ENCODE results near the gene SULT1A1.
"Not testable (repeated sequence)": the region's sequence is repeated elsewhere in the genome, so short reads cannot be mapped to it uniquely, and the experiment has no call there.

Gene SULT1A1

DNA sequence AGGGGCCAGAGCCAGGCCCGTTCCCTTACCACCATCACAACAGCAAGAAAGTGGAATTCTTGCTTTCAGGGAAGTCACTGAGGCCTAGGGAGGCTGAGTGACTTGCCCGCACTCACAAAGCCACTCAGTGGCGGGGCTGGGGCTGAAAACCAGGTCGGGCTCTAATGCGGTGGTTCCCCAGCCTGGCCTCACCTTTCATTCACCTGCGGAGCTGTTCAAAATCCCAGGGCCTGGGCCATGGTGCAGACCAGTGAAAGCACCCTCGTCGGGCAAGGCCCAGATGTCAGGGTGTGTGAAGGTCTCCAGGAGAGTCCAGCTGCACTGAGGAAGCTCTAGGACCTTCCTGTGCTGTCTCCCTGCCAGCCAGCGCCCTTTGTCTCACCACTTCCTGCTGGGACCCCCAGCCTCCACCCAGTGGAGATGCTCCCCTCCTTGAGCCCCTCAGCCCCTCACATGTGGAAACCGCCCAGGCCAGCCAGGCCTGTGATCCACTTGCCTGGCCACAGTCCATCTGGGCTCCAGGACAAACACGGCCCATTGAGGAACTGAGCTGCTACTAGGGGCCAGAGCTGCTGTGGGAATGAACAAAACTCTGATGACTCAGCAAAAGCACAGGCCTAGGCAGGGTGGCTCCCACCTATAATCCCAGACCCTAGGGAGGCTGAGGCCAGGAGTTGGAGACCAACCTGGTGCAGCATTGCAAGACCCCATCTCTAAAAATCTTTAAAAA, 812 bp downstream of the SULT1A1 start:
- DNase-seq (ENCODE audit: low spot score) = not testable (repeated sequence)

DNA sequence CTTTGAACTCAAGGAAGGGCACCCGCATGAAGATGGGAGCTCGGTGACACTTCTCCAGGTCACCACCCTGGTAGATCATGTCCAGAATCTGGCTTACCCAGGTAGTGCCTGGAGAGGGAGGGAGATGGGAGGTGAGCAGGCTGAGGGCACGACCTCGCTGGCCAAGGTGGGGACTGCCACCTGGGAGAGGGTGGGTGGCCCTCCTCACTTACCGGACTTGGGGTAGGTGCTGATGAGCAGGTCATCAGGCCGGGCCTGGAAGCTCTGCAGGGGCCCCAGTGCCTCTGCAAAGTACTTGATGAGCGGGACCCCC, 1.4 kb downstream of the SULT1A1 start:
- not testable (repeated sequence) for DNase-seq (ENCODE audit: low spot score)

DNA sequence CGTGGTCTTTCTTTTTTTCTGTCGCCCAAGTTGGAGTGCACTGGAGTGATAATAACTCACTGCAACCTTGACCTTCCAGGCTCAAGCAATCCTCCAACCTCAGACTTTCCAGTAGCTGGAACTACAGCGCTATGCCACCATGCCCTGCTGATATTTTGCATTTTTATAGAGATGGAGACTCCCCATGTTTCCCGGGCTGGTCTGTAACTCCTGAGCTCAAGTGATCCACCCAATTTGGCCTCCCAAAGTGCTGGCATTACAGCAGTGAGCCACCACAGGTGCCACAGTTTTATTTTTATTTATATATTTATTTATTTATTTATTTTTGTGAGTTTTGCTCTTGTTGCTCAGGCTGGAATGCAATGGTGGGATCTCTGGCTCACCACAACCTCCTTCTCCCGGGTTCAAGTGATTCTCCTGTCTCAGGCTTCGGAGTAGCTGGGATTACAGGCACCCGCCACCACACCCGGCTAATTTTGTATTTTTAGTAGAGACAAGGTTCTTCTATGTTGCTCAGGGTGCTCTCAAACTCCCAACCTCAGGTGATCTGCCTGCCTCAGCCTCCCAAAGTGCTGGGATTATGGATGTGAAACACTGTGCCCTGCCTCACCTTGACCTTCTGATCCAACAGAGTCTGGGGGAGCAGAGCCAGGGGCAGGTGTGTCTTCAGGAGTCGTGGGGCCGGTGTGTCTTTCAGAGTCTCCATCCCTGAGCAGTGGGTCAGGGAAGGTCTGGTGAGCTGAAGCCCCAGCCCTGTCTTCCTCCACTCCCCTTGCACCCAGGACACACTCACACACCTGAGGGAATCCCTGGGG, 2.0 kb downstream of the SULT1A1 start:
- not testable (repeated sequence) for DNase-seq (ENCODE audit: low spot score)

DNA sequence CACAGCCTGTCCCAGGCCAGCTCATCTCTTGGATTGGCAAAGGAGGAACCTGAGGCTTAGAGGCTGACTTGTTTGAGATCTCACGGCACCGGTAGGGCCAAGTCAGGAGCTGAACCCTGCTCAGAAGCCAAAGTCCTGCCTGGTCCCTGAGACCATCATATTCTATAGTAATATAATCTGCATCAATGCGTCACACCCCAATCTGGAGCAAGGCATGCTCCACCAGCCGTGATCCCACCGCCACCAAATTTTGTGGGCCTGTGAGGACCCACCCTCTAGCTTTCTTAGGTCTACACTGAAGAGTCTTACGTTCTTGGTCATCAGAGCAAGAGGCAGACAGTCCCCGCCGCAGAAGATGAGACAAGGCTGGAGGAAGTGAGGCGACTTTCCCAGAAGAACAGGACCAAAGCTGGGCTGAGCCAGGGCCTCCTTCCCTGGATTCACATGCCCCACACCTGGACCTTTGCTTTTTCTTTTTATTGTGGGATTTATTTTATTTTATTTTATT, 2.7 kb downstream of the SULT1A1 start:
- DNase-seq (ENCODE audit: low spot score) = no peak

DNA sequence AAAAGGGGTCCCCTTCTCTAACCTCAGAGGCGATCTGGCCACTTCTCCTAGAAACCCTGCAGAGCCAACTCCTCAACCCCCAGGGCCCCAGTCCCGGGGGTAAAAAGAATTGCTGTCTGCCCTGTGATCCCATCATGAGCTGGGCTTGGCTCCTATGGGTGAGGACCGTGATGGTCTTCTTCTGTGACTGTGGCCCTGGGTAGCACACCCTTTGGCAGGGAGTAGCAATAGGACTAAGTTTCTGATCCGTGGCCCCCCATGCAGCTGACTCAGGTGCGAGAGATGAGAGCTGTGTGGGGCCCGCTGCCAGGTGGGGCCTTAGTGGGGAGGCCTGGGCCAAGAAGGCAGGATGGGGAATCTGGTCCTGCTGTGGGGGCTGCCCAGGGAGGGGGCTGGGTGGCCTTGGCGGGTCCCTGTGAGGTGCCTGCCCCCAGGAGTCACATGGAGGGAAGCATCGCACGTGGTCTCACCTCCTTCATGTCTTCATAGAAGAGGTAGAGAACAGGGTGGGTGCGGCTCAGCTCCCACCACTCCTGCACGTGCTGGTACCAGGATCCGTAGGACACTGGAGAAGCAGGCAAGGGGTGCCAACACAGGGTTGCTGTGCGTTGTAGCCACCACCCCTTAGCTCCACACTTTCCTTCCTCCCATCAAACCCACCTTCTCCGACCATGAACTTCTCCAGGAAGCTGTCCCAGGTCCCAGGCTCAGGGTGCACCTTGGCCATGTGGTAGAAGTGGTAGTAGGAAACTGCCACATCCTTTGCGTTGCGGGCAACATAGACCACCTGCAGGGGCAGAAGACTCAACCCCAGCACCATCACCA, 3.3 kb downstream of the SULT1A1 start:
- DNase-seq (ENCODE audit: low spot score) = no peak

DNA sequence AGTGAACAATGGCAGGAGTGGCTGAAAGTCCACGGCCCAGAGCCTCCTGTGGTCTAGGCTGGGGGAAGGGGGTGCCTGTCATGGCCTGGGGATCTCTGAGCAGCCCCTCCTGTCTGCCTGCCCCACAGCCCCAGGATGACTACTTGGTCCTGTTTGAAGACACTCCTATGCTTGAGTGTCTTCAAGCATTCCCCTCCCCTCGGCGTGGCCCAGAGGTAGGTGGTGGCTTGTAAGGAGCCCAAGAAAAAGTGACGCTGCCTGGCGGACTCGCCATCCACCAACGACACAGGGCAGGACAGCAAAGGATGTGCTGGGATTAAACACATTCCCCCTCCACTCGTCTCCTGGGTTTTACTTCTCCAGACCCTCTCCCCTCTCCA, 5.7 kb downstream of the SULT1A1 start:
- no peak for DNase-seq (ENCODE audit: low spot score)

DNA sequence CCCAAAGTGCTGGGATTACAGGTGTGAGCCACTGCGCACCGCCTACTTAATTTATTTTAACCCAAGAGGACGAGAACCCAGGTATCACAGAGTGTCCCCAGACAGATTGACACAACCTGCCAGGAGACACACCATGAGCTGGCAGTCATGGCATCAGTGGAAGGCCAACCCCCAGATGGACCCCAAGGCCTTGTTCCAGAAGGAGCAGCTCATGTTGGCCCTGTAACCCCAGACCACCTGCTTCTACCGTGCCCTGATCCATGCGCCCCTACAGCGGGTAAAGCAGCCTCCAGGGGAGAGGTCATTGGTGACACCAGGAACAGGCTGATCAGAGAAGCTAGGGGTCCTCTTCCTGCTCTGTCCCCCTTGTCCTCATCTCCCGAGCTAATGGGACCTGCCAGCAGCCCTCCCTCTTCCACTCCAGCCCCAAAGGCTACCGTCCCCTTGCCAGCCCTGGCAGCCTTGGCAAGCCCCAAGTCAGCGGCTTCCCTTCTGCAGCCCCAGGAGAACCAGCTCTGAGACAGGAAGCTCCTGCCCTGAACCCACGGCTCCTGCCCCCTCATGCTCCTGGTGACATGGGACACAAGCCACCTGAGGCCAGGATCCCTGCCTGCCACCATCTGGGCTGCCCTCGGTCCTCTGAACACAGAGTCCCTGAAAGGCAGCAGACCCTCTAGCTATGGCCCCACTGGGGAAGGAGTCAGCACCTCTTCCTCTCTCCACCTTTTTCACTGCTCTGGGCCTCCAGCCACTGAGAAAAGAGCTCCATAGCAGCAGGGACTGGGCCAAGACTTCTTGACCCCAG, 6.3 kb downstream of the SULT1A1 start:
- DNase-seq (ENCODE audit: low spot score) = no peak

DNA sequence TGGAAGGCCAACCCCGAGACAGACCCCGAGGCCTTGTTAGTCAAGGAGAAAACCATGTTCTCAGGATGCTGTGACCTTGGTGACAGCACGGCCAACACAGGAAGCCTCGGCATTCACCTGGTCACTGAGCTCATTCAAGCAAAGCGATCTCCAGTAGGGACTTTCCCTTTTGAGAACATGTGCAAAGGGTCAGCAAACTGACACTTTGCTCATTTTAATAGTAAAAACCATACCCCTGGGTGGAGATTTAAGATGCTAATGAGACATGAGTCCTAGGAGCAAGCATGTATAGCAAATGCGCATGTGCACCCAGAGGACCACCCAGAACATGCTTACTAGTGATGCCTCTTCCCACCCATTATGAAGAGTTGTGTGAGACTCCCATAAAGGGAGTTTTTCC, 7.3 kb downstream of the SULT1A1 start:
- no peak for DNase-seq (ENCODE audit: low spot score)

DNA sequence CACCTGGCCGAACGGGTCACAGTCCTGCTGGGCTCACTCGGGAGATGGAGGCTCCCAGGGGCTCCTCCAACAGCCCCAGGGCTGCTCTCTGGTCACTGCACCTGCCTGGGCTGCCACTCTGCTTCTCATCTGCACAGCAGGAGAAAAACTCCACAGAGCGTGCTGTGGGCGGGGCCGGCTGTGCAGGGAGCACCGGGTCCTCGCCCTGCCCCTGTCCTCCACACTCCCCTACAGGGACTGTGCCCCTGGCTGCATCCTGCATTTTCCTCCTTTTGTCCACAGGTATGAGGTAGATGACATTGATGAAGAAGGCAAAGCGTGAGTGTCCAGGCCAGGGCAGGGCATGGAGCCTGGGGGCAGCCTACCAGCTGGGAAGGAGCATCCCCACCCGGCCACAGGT, 7.8 kb downstream of the SULT1A1 start:
- not testable (repeated sequence) for DNase-seq (ENCODE audit: low spot score)

DNA sequence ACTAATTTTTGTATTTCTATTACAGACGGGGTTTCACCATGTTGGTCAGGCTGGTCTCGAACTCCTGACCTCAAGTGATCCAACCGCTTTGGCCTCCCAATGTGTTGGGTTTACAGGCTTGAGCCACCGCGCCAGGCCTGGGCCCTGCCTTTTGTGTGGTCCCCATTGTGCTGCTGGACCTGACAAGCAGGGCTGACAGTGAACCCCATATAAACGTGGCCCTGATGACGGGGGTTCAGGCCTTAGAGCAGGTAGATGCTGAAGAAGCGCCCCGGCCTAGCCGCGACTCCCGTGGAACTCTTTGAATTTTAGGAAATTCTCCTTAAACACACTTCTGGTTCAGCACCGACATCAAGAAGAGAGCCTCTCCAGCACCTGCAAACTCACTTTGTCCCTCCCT, 8.3 kb downstream of the SULT1A1 start:
- not testable (repeated sequence) for DNase-seq (ENCODE audit: low spot score)

DNA sequence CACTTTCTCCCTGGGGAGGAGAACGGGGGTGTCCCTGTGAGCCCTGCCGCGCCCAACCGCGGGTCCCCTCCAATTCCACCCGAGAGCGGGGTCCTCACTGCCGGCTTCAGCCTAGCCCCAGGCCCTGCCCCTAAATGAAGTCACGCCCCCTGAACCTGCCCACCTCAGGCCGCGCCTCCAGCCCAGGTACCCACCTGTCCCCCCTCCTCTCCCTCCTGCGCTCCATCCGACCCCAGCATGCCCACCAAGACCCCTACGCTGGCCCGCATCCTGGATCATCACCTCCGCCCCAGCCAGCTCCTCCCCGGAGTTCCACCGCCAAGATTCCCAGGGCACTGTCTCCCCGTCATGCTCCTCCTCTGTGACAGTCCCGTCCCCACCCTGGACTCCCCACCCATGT, 8.9 kb downstream of the SULT1A1 start:
- not testable (repeated sequence) for DNase-seq (ENCODE audit: low spot score)

DNA sequence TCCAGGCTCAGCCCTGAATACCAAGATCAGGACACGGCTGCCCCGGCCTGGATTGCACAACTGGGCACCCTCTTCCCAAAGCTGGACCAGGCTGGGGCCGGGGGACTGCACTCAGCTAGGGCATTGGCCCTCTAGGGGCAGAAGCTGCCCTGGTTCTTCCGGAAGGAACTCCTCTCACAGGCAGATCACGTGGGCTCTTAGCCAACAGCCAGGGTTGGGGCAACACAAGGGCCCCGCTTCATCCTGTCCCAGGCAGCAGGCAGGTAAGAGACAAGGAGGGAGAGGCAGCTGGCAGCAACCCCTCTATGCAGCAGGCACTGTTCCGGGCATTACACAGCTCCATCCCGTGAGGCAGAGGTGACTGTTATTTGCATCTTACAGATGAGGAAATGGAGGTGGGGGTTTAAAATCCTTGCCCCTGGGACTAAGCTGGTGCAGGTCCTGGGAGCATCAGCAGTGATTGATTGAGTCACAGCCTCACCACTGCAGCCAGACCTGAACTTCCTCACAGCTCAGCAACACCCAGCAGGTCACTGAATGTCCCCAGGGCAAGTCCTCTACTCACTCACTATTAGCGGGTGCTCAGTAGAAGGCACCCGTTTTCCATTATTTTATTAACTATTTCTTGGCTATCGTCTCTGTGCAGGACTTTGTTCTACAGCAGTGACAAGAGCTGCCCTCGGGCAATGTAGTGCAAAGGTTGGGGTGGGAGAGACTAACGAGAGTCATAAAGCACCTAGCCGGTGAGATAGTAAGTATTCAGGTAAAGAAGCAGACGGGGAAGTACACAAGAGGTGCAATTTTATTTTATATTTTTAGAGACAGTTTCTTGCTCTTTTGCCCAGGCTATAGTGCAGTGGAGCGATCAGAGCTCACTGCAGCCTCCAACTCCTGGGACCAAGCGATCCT, 10.2 kb downstream of the SULT1A1 start:
- DNase-seq (ENCODE audit: low spot score) = not testable (repeated sequence)

DNA sequence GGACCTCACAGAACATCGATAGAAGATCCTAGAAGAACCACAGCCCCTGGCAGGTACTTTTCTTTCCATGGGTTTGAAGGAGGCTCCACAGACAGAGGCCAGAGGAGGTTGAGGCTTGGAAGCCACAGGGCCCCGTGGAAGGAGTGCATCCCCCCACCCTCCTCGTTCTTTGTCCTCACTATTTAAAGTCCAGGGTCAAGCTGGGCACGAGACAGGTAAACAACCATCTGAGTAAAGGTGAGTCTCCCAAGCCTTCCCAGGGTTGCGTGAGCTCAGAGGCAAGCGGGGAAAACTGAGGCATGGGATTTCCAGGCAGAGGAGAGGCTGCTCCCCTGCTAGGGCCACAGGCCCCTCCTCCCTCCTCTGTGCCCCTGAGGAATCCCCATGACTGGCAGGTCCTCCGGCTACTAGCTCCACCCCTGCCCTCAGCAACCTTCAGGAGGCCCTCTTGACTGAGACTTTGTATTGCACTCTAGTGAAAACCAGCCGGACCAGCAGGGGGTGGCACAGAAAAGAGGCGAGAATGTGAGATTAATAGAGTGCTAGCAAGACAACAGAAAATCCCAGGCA, 12.1 kb downstream of the SULT1A1 start:
- DNase-seq (ENCODE audit: low spot score) = no peak

DNA sequence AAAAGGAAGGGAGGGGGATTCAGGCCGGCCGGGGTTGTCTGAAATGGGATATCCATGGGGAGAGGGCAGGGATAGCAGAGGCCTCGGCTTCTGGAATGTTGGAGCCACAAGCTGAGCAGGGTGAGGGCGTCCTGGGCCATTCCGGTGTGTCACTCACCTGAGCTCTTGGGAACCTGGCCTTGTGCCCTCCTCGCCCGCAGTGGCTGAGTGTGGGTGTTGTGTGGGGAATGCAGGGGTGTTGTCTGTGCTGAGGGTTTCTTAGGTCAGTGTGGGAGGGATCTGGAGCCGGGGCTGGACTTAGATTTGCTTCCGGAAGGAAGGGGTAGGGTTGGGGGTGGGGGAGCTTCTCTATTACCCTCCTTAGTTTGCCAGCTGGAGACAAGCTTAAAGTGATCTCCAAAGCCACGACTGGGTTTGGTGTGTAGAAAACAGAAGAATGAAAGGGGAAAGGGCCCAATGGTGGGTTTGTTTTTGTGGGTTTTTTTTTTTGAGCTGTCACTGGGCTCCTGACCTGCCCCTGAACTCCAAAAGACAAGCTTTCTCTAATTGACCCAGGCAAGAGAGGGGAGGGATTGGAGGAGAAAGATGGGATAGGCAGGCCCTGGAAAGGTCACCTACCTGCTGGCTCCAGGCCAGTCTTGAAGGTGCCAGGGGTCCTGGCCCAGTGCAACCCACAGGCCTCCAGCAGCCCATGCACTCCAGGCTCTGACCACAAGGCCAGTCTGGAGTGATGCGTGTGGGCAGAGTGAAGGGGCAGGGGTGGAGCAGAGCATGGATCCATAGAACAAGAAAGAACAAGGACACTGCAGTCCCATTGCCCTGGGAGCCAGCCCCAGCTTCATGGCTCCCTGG, 12.8 kb downstream of the SULT1A1 start, which contains the start of gene SULT1A2:
Gene SULT1A2, minus strand, starts transcription at position 211 of the 852 bp plus-strand sequence. CDS start 1,120 bp downstream, outside the sequence.
- no peak for DNase-seq (ENCODE audit: low spot score)

DNA sequence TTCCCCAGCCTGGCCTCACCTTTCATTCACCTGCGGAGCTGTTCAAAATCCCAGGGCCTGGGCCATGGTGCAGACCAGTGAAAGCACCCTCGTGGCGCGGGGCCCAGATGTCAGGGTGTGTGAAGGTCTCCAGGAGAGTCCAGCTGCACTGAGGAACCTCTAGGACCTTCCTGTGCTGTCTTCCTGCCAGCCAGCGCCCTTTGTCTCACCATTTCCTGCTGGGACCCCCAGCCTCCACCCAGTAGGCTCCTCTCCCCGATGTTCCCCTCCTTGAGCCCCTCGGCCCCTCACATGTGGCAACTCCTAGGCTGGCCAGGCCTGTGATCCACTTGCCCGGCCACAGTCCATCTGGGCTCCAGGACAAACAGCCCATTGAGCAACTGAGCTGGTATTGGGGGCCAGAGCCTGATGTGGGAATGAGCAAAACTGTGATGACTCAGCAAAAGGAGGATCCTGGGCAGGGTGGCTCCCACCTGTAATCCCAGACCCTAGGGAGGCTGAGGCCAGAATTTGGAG, 13.7 kb downstream of the SULT1A1 start:
- DNase-seq (ENCODE audit: low spot score) = no peak

DNA sequence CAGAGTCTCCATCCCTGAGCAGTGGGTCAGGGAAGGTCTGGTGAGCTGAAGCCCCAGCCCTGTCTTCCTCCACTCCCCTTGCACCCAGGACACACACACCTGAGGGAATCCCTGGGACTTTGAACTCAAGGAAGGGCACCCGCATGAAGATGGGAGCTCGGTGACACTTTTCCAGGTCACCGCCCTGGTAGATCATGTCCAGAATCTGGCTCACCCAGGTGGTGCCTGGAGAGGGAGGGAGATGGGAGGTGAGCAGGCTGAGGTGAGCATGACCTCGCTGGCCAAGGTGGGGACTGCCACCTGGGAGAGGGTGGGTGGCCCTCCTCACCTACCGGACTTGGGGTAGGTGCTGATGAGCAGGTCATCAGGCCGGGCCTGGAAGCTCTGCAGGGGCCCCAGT, 14.4 kb downstream of the SULT1A1 start:
- DNase-seq (ENCODE audit: low spot score) = not testable (repeated sequence)

DNA sequence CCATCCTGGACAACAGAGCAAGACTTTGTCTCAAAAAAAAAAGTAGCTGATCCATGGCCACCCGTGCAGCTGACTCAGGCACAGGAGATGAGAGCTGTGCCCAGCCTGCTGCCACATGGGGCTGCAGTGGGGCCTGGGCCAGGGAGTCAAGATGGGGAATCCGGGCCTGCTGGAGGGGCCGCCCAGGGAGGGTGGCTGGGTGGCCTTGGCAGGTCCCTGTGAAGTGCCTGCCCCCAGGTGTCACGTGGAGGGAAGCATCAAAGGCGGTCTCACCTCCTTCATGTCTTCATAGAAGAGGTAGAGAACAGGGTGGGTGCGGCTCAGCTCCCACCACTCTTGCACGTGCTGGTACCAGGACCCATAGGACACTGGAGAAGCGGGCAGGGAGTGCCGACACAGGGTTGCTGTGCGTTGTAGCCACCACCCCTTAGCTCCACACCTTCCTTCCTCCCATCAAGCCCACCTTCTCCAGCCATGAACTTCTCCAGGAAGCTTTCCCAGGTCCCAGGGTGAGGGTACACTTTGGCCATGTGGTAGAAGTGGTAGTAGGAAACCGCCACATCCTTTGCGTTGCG, 16.8 kb downstream of the SULT1A1 start:
- DNase-seq (ENCODE audit: low spot score) = no peak

DNA sequence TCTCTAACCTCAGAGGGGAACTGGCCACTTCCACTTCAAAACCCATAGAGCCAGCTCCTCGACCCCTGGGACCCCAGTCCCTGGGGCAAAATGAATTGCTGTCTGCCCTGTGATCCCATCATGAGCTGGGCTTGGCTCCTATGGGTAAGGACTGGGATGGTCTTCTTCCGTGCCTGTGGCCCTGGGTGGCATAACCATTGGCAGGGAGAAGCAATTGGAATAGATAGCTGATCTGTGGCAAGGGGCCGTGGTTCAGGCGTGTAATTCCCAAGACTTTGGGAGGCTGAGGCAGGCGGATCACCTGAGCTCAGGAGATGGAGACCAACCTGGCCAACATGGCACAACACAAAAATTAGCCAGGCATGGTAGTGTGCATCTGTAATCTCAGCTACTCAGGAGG, 17.3 kb downstream of the SULT1A1 start:
- DNase-seq (ENCODE audit: low spot score) = no peak

DNA sequence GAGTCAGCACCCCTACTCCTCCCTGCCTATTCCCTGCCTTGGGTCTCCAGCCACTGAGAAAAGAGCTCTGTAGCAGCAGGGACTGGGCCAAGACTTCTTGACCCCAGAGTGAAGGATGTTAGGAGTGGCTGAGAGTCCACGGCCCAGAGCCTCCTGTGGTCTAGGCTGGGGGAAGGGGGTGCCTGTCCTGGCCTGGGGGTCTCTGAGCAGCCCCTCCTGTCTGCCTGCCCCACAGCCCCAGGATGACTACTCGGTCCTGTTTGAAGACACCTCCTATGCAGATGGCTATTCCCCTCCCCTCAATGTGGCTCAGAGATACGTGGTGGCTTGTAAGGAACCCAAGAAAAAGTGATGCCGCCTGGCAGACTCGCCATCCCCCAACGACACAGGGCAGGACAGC, 18.5 kb downstream of the SULT1A1 start:
- DNase-seq (ENCODE audit: low spot score) = no peak
